GM19452 (cell line): ENCODE data around the gene TSPAN5.

ENCODE experiments used
- ATAC-seq: cut with Tn5 transposase; IDR thresholded peaks from one replicate; pipeline ENCODE4 v1.9.1; 2021; ENCODE audit not compliant: unreplicated experiment

Gene TSPAN5

DNA sequence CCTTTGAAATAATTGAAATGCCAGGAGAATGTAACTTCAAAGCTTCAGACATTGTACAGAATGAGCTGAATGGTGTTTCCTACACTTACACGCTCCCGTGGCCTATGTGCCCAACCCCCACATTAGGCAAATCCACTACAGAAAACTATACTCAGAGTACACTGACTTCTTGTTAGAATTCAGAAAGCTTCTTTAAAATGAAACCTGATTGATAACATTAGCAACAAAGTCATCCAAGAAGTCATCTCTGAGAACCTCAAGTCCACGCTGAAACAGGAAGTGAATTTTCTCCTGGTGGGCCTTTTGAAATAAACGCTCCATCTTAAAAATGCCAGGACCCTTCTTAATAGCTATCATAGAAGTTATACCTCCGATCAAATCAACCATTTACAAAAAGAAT is 136.3 kb downstream of the TSPAN5 start:
- no peak for ATAC-seq

- ATAC-seq, result no peak
Measured at GRCh38 chr4:98521486-98521885, 136.9 kb downstream of the TSPAN5 start.

- ATAC-seq, result no peak
Measured at GRCh38 chr4:98519268-98519977, 139.0 kb downstream of the TSPAN5 start.

- ATAC-seq, result peak; percentile 83
Measured at GRCh38 chr4:98518559-98519267, 139.7 kb downstream of the TSPAN5 start.

DNA sequence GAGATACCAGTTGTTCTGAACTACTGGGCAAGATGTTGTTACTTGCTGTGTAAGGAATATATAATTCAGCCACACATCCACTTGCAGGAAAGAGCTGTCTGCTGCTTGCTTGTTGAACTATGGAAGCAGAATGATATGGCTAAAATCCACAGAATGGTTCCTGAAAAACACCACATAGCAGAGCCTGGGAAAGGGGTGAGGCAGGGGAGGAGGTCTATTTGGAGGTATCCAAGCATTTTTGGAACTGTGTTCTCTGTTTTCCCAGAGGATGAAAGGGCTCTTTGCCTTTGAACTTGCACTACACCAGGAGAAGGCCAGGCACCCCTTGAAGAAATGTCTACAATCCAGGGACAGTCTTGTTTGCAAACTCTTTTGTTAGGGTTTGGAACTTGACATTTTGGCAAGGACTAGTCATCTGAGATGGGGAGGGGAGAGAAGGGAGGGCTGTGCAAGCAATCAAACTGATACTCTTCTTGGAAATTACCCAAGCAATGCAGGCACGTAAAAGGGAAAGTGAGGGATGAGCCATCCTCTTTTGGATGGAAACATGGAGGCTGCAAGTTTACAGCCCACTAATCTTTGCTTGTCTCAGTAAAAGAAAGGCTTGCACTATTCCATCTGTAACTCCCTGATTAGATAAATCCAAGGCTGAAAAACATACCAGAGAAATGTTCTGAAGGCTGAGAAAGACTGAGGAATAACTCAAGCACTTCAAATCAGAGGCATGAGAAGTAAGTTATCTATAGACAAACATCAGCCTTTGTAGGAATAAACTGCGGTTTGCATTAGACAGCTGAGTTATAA is 141.0 kb downstream of the TSPAN5 start:
- ATAC-seq, result no peak

GRCh38 chr4:98516441-98517217 is 141.8 kb downstream of the TSPAN5 start:
- ATAC-seq, result no peak

GRCh38 chr4:98516042-98516440 is 142.4 kb downstream of the TSPAN5 start:
- ATAC-seq, result no peak

DNA sequence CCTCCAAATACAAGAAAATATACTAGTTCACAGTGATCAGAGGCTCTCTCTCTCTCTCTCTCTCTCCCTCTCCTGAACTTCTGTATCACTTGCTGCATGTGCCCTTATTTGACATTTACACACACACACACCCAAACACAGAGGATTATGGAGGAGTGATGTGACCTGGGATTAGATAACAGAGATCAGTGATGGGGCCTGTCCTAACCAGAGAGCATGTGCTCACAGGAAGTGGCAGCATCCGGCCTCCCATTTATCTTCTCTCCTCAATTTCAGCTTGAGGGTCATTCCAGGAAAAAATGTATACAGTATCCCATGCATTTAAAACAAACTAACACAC is 143.0 kb downstream of the TSPAN5 start:
- ATAC-seq, result no peak

DNA sequence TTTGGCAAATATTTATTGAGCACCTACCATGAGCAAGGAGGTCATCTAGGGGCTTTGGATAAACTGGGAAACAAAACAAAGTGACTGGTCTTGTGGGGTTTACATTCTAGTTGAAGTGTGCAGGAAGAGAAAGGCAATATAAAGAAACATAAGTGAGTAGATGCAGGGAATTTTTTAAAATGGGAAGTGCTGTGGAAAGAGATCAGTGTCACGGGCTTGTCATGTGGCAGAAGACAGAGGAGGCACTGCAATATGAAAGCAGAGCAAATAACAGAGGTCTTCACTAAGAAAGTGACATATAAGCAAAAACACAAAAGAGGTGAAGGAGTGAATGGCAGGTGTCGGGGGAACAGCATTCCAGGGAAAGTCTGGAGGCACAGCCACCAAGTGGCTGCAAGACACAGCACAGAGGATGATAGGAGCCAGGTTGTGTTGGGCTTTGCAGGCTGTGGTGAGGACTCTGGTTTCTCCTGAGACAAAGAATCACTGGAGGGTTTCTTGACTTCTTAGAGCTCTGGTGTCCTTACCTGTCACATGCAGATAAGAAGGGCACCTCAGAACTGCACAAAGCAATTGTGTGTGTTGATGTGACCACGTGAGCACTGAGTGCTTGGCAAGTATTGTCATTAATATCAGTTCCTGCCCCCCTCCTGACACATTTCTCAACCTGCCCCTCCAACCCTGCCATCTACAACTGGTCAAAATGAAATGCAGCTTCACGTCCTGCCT is 143.5 kb downstream of the TSPAN5 start:
- no peak for ATAC-seq

- ATAC-seq, result no peak
Measured at GRCh38 chr4:98512918-98513317, 145.5 kb downstream of the TSPAN5 start.

DNA sequence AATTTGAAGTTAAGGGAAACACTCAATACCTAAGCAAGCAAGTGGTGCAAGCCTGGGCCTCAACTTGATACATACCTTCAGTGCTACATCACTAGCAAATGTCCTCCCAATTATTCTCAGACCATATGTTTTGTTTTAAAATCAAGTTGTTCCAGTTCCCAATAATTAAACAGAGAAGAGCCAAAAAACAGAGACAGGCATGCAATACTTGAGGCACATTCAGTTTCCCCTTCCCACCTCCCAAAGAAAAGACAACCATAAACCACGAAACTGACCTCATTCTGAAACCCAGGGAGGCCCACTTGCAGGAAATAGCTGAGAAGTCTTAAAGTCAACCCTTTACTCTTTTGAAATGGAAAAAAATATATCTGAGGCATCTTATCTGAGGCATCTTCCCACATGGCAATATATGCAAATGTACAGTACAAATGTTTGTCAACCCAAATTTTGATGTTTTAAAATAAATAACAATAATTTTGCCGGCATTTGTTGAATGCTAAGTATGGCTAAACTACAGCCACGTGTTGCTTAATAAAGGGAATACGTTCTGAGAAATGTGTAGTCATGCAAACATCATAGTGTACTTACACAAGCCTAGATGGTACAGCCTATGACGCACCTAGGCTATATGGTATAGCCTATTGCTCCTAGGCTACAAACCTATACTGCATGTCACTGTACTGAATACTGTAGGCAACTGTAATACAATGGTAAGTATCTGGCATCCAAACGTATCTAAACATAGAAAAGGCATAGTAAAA is 147.5 kb downstream of the TSPAN5 start:
- no peak for ATAC-seq

DNA sequence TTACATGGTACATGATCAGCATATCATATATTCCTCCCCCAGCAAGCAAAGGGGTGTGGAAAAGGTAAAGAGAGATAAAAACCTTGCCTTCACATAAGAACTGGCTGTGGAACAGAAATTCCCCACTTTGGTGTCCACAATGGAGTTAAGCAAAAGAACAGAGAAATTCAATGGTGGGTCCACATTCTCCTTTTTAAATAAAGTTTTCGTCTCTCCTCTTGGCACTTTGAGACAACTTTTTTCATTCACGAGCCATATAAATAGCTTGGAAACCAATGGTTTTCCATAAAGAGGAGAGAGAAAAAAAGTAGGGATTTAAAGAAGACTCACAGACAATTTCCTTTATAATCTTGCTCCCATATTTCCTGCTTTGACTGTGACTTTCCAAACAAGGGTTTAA is 148.1 kb downstream of the TSPAN5 start:
- no peak for ATAC-seq

DNA sequence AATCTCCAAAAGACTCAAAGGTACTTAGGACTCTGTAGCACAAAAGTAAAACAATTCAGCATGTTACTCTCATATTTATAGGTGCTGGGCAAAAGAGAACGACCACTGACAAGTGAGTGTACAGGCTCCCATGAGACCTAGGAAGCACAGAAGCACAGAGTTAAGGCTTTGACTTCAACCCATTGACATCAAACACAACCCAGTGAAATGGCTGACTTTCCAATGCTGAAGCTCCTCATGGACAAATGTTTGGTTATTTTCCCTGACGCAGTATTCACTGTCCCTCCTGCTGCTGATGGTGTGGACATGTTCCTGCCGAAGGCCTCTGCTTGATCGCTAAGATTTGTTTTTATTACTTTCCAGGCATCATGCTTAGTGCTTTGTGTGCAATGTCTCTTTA is 148.7 kb downstream of the TSPAN5 start:
- no peak for ATAC-seq

- no peak for ATAC-seq
Measured at GRCh38 chr4:98508829-98509598, 149.4 kb downstream of the TSPAN5 start.

GRCh38 chr4:98508248-98508647 is 150.2 kb downstream of the TSPAN5 start:
- no peak for ATAC-seq

DNA sequence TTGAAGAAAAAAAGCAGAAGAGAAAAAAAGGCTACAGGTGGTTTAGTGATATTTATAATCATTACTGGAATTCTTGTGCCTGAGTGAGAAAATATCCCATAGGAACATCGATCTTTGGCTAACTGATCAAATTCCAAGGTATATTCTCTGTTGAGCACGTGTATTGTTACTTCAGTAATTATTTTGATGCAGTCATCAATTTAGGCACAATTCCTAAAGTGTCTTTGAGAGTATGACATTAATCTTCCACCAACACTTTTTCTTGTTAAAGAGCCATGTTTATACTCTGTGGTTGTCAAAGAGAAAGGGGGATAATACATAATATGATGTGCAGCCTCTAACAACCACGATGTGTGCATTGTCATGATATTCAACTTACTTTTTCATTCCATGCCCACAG is 151.1 kb downstream of the TSPAN5 start:
- ATAC-seq, result no peak

DNA sequence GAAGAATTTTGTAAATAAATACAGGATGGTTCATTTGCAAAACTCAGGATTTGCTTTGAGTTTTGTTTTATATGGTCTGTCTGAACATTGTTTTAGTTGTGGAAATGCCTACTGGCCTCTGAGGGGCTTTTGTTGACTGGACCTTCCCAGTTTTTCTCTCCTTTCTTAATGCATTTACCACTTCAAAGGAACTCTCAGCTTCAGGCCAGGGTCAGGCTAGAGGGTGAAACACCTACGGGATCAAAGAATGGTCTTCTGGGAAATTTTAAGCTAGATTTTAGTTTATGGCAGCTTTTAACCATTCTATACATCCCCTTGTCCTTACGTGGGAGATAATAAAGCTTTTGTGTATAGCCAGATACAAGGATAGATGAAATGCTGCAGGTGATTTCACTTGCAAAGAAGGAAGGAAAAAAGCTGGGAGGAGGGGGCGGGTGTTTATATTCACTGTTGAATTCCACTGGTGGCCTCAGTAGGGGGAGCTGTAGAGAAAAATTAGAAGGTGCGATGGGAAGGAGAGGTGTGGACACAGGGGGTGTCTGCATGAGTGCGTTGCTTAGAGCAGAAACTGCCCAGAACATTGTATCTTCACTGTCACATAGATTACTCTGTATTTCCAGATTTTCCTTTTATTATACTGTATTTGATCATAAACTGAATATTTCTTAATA is 151.8 kb downstream of the TSPAN5 start:
- ATAC-seq, result no peak

DNA sequence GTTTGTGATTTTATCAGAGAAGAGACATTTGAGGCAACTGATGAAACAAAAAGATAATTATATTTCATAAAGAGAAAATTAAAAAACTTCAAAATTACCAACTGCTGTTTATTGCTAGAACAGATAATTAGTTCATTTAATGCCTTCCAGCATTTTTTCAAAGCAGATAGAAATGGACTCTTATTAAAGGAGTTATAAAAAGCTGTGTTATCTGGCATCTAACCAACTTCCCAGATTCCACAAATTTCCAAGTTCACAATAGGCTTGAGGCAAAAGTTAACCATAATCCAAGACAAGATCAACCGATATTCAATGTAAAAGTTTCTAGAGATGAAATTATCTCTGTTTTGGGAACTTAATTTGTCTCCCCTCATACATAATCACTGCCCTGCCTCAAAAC is 152.4 kb downstream of the TSPAN5 start:
- no peak for ATAC-seq

GRCh38 chr4:98504091-98504490 is 154.3 kb downstream of the TSPAN5 start:
- no peak for ATAC-seq
